Measurements from ENCODE around the gene GARS1.
"Not testable (repeated sequence)": the region's sequence is repeated elsewhere in the genome, so short reads cannot be mapped to it uniquely, and the experiment has no call there.

Gene GARS1

DNA sequence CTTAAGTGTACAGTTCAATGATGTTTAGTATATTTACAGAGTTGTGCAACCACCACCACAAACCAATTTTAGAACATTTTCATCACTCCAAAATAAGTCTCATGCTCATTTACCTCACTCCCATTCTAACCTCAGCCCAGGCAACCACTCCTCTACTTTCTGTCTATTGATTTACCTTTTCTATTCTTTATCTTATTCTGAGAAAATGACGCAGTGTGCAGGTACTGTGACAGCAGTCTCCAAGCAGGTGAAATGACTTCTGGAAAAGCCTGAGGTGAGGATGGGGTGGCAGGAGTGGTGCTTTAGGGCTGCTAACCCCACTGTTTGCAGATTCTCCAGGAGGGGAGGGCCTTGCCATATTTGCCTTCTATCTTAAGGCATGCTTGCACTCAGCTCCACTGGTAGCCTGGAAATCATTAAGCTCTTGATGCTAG is 39.5 kb downstream of the GARS1 start:
- H3K4me2 ChIP-seq (ENCODE audit: low read depth, low read length, poor library complexity, severe bottlenecking) = no peak overlapping the region
- no peaks in the 10 kb centered on the region for H3K9me3 ChIP-seq (ENCODE audit: insufficient read depth, low read depth, low read length)
- no peaks in the 10 kb centered on the region for H3F3A ChIP-seq (ENCODE audit: low read depth)
- no peak overlapping the region for H3K4me3 ChIP-seq (ENCODE audit: low read length, poor library complexity, severe bottlenecking)
- H3K9me2 ChIP-seq (replicated peaks; ENCODE audit: low read depth, low read length) = no peaks in the 10 kb centered on the region
- no peak overlapping the region for H2AFZ ChIP-seq (ENCODE audit: low read length)
- H3K27me3 ChIP-seq (ENCODE audit: insufficient read depth, low read length, poor library complexity, severe bottlenecking) = no peaks in the 10 kb centered on the region
- no peaks in the 10 kb centered on the region for H3K4me1 ChIP-seq (ENCODE audit: insufficient read depth, low read length, poor library complexity, severe bottlenecking)
- TF ChIP-seq EZH2phosphoT487 (IDR thresholded peaks at IDR 0.05; ENCODE audit: borderline replicate concordance) = no peak
- no peaks in the 10 kb centered on the region for H4K20me1 ChIP-seq (ENCODE audit: insufficient read depth, low read length, poor library complexity, severe bottlenecking)
- no peak overlapping the region for H3K9ac ChIP-seq (ENCODE audit: low read depth, low read length, poor library complexity, severe bottlenecking)
- H3K79me2 ChIP-seq (ENCODE audit: insufficient read depth, low read length) = no peaks in the 10 kb centered on the region
- peaks cover 65% of the 10 kb centered on the region for H3K36me3 ChIP-seq (ENCODE audit: insufficient read depth, low read length)

DNA sequence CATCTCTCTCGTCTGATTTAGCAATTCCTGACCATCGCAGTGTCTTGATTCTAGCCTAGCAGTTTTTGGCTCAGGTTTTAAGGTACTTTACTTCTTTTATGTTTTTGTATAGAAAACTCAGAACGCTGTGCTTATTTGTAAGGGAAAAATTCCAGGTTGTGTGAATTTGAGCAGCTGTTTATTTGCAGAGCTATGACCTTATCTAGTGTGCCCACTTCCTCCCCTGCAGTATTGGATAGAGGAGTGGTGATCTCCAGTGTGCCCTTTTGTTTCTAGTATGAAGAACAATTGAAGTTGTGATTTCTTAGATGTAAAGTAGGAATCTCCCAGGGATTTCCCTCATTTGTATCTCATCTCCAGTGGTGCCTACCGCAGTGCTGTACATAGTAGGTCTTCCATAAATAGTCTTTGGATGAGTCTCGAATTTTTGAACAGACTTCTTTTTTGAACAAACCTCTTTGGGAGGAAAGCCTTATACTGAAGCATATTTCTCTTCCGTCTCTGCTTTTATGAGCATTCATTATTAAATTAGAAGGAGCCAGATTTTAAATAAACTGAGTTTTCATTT is 40.0 kb downstream of the GARS1 start:
- Histone ChIP-seq H3K9me3 (ENCODE audit: insufficient read depth, low read depth, low read length) (no peaks in the 10 kb centered on the region), H3K79me2 (ENCODE audit: insufficient read depth, low read length) (no peaks in the 10 kb centered on the region), H3K4me1 (ENCODE audit: insufficient read depth, low read length, poor library complexity, severe bottlenecking) (no peaks in the 10 kb centered on the region), H3K36me3 (ENCODE audit: insufficient read depth, low read length) (peaks cover 60% of the 10 kb centered on the region), H3K4me3 (ENCODE audit: low read length, poor library complexity, severe bottlenecking) (no peak overlapping the region), H3K9ac (ENCODE audit: low read depth, low read length, poor library complexity, severe bottlenecking) (no peak overlapping the region), H3K4me2 (ENCODE audit: low read depth, low read length, poor library complexity, severe bottlenecking) (no peak overlapping the region), H3K27me3 (ENCODE audit: insufficient read depth, low read length, poor library complexity, severe bottlenecking) (no peaks in the 10 kb centered on the region), H2AFZ (ENCODE audit: low read length) (no peak overlapping the region), H3F3A (ENCODE audit: low read depth) (no peaks in the 10 kb centered on the region), H4K20me1 (ENCODE audit: insufficient read depth, low read length, poor library complexity, severe bottlenecking) (no peaks in the 10 kb centered on the region), H3K9me2 (replicated peaks; ENCODE audit: low read depth, low read length) (no peaks in the 10 kb centered on the region)
- TF ChIP-seq, protein P1, sequence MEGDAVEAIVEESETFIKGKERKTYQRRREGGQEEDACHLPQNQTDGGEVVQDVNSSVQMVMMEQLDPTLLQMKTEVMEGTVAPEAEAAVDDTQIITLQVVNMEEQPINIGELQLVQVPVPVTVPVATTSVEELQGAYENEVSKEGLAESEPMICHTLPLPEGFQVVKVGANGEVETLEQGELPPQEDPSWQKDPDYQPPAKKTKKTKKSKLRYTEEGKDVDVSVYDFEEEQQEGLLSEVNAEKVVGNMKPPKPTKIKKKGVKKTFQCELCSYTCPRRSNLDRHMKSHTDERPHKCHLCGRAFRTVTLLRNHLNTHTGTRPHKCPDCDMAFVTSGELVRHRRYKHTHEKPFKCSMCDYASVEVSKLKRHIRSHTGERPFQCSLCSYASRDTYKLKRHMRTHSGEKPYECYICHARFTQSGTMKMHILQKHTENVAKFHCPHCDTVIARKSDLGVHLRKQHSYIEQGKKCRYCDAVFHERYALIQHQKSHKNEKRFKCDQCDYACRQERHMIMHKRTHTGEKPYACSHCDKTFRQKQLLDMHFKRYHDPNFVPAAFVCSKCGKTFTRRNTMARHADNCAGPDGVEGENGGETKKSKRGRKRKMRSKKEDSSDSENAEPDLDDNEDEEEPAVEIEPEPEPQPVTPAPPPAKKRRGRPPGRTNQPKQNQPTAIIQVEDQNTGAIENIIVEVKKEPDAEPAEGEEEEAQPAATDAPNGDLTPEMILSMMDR (conservative IDR thresholded peaks at IDR 0.05; ENCODE audit: low read length) = no peak
- no peak for TF ChIP-seq EZH2phosphoT487 (IDR thresholded peaks at IDR 0.05; ENCODE audit: borderline replicate concordance)

DNA sequence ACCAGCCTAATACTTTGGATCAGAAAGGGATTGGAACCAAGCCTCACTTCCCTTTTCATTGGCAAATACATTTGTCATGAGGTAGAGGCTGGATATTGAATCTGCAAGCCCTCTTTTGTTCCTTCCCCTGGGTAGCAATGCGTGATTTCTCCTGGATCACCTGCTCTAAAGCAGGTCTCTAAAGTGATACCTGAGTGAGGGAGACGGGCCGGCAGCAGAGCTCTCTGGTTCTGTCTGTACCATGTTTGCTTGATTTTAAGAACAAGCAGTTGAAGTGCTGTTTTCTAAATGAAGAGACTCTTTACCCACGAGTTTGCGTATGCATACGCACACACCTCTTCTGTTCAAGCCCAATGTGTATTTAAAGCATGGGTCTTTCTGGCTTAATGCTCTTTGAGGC is 41.1 kb downstream of the GARS1 start:
- Histone ChIP-seq H3K9ac (ENCODE audit: low read depth, low read length, poor library complexity, severe bottlenecking) (no peak overlapping the region), H4K20me1 (ENCODE audit: insufficient read depth, low read length, poor library complexity, severe bottlenecking) (no peaks in the 10 kb centered on the region), H3F3A (ENCODE audit: low read depth) (no peaks in the 10 kb centered on the region), H3K79me2 (ENCODE audit: insufficient read depth, low read length) (no peaks in the 10 kb centered on the region), H3K4me2 (ENCODE audit: low read depth, low read length, poor library complexity, severe bottlenecking) (no peak overlapping the region), H3K27me3 (ENCODE audit: insufficient read depth, low read length, poor library complexity, severe bottlenecking) (no peaks in the 10 kb centered on the region), H3K4me3 (ENCODE audit: low read length, poor library complexity, severe bottlenecking) (no peak overlapping the region), H2AFZ (ENCODE audit: low read length) (no peak overlapping the region), H3K9me2 (replicated peaks; ENCODE audit: low read depth, low read length) (no peaks in the 10 kb centered on the region), H3K4me1 (ENCODE audit: insufficient read depth, low read length, poor library complexity, severe bottlenecking) (no peaks in the 10 kb centered on the region), H3K9me3 (ENCODE audit: insufficient read depth, low read depth, low read length) (no peaks in the 10 kb centered on the region), H3K36me3 (ENCODE audit: insufficient read depth, low read length) (peaks cover 53% of the 10 kb centered on the region)
- no peak for TF ChIP-seq EZH2phosphoT487 (IDR thresholded peaks at IDR 0.05; ENCODE audit: borderline replicate concordance)
- TF ChIP-seq, protein P1 (conservative IDR thresholded peaks at IDR 0.05; ENCODE audit: low read length) = no peak

DNA sequence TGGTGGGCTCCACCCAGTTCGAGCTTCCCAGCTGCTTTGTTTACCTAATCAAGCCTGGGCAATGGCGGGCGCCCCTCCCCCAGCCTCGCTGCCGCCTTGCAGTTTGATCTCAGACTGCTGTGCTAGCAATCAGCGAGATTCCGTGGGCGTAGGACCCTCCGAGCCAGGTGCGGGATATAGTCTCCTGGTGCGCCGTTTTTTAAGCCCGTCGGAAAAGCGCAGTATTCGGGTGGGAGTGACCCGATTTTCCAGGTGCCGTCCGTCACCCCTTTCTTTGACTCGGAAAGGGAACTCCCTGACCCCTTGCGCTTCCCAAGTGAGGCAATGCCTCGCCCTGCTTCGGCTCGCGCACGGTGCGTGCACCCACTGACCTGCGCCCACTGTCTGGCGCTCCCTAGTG is 47.6 kb downstream of the GARS1 start:
- not testable (repeated sequence) for H2AFZ ChIP-seq (ENCODE audit: low read length); H3K27me3 ChIP-seq (ENCODE audit: insufficient read depth, low read length, poor library complexity, severe bottlenecking); H3F3A ChIP-seq (ENCODE audit: low read depth); H3K4me1 ChIP-seq (ENCODE audit: insufficient read depth, low read length, poor library complexity, severe bottlenecking); H4K20me1 ChIP-seq (ENCODE audit: insufficient read depth, low read length, poor library complexity, severe bottlenecking); H3K9me3 ChIP-seq (ENCODE audit: insufficient read depth, low read depth, low read length); H3K9me2 ChIP-seq (replicated peaks; ENCODE audit: low read depth, low read length); H3K4me3 ChIP-seq (ENCODE audit: low read length, poor library complexity, severe bottlenecking); H3K36me3 ChIP-seq (ENCODE audit: insufficient read depth, low read length); H3K9ac ChIP-seq (ENCODE audit: low read depth, low read length, poor library complexity, severe bottlenecking); H3K4me2 ChIP-seq (ENCODE audit: low read depth, low read length, poor library complexity, severe bottlenecking); H3K79me2 ChIP-seq (ENCODE audit: insufficient read depth, low read length)
